HG03354 (cell line): ENCODE data around the gene USP5.

ENCODE experiments used
- ATAC-seq: cut with Tn5 transposase; IDR thresholded peaks from one replicate; pipeline ENCODE4 v1.9.1; 2021; ENCODE audit warnings: mild to moderate bottlenecking; ENCODE audit not compliant: unreplicated experiment, poor library complexity, severe bottlenecking

The USP5 gene, protein sequence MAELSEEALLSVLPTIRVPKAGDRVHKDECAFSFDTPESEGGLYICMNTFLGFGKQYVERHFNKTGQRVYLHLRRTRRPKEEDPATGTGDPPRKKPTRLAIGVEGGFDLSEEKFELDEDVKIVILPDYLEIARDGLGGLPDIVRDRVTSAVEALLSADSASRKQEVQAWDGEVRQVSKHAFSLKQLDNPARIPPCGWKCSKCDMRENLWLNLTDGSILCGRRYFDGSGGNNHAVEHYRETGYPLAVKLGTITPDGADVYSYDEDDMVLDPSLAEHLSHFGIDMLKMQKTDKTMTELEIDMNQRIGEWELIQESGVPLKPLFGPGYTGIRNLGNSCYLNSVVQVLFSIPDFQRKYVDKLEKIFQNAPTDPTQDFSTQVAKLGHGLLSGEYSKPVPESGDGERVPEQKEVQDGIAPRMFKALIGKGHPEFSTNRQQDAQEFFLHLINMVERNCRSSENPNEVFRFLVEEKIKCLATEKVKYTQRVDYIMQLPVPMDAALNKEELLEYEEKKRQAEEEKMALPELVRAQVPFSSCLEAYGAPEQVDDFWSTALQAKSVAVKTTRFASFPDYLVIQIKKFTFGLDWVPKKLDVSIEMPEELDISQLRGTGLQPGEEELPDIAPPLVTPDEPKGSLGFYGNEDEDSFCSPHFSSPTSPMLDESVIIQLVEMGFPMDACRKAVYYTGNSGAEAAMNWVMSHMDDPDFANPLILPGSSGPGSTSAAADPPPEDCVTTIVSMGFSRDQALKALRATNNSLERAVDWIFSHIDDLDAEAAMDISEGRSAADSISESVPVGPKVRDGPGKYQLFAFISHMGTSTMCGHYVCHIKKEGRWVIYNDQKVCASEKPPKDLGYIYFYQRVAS

GRCh38 chr12:6851921-6852650 lies at the start of gene USP5:
USP5 (plus strand) TSS chr12:6852150; CDS start chr12:6852180, 30 bp downstream.
- peak; percentile 79 for ATAC-seq

GRCh38 chr12:6807170-6807569 lies 44.8 kb upstream of the USP5 start:
- ATAC-seq = no peak

GRCh38 chr12:6809056-6809455 lies 42.9 kb upstream of the USP5 start:
- no peak for ATAC-seq

DNA sequence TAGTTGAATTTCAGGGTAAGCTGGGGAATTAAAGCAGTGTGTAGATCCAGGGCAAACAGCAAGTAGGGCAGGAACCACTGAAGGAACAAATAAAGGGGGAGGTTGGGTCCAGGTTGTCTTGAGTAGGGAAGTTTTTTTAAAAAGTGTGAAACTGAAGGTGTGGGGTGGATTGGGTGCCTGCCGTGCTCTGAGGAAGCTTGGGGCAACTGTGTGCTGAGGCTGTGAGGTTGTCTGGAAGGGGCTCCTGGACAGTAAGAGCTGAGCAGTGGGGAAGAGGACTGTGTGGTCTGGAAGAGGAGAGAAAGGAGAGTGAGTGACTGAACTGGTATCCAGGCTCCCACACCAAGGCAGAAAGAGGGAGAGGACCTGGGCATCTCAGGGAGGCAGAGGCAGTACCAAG lies 41.2 kb upstream of the USP5 start:
- no peak for ATAC-seq

GRCh38 chr12:6813363-6813762 lies 38.6 kb upstream of the USP5 start:
- no peak for ATAC-seq

- no peak for ATAC-seq
Measured at GRCh38 chr12:6816598-6816997, 35.4 kb upstream of the USP5 start.

DNA sequence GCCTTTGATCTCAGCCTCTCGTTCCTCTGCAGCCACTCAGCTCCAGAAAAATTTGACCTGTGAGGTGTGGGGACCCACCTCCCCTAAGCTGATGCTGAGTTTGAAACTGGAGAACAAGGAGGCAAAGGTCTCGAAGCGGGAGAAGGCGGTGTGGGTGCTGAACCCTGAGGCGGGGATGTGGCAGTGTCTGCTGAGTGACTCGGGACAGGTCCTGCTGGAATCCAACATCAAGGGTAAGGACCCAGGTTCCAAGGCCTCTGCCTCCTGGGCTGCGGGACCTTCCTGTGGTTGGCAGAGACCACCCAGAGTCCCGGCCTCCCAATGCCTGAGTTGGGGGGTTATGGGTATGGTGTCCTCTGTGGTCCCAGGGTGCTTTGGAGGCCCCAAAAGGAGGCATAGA lies 34.9 kb upstream of the USP5 start:
- no peak for ATAC-seq

GRCh38 chr12:6817662-6818157 lies 34.2 kb upstream of the USP5 start:
- no peak for ATAC-seq

GRCh38 chr12:6818222-6818621 lies 33.7 kb upstream of the USP5 start:
- ATAC-seq = no peak

DNA sequence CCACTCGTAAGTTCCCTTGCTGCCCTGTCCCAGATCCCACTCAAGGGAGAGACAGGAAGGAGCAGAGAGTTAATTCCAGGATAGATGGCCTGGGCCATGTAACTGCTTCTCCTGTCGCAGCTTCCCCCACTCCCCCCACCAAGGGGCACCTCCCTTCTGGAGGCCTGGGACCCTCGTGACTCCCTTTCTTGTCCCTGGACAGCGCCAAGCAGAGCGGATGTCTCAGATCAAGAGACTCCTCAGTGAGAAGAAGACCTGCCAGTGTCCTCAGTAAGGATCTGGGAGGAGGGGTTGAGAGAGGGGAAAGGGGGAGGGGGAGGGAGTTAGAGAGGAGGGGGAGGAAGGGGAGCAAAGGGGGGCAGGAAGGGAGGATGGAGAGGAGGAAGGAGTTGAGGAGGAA lies 33.3 kb upstream of the USP5 start:
- no peak for ATAC-seq

GRCh38 chr12:6819106-6820030 lies 32.6 kb upstream of the USP5 start:
- ATAC-seq = no peak

DNA sequence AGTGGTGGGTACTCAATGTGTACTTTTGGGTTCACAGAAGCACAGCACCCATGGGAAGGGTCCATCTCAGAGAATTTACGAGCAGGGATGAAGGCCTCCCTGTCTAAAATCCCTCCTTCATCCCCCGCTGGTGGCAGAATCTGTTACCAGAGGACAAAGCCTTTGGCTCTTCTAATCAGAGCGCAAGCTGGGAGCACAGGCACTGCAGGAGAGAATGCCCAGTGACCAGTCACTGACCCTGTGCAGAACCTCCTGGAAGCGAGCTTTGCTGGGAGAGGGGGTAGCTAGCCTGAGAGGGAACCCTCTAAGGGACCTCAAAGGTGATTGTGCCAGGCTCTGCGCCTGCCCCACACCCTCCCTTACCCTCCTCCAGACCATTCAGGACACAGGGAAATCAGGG lies 31.8 kb upstream of the USP5 start:
- ATAC-seq = no peak

- no peak for ATAC-seq
Measured at GRCh38 chr12:6821591-6822425, 30.1 kb upstream of the USP5 start, which contains the start of gene GPR162. GPR162 (plus strand) TSS chr12:6821821; CDS start chr12:6823899, 2,078 bp downstream.

DNA sequence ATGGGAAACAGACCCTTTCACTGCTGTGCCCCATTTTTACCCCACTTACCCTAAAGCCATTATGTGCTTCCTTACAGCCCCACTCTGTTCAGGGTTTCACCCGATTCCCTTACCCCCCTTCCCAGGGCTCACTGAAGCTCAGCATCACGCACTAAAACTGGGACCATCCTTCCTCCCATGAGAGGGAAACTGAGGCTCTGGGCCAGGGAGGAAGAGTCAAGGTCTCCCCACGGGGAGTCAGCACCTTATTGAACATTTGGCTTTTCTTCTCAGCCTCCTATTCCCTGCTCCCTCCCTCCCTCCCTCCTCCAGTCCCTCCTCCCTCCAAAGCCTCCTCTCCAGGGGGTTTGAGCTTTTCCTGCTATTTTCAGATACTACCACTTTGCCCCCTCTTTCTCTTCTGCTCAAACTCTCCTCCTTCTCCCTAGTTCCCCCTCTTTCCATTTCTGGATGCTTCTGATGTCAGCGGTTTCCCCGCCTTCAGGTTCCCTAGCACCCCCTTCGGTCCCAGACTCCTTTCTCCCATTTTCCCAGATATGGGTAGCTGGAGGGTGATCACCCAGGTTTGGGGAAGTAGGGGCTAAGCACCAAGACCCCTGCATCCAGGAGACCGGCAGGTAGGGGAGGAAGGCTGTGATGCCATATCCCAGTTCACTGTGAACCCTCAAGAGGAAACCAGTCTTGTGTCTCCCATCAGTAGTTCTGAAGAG lies 29.4 kb upstream of the USP5 start:
- ATAC-seq = no peak

GRCh38 chr12:6823182-6824084 lies 28.5 kb upstream of the USP5 start:
- ATAC-seq = no peak

DNA sequence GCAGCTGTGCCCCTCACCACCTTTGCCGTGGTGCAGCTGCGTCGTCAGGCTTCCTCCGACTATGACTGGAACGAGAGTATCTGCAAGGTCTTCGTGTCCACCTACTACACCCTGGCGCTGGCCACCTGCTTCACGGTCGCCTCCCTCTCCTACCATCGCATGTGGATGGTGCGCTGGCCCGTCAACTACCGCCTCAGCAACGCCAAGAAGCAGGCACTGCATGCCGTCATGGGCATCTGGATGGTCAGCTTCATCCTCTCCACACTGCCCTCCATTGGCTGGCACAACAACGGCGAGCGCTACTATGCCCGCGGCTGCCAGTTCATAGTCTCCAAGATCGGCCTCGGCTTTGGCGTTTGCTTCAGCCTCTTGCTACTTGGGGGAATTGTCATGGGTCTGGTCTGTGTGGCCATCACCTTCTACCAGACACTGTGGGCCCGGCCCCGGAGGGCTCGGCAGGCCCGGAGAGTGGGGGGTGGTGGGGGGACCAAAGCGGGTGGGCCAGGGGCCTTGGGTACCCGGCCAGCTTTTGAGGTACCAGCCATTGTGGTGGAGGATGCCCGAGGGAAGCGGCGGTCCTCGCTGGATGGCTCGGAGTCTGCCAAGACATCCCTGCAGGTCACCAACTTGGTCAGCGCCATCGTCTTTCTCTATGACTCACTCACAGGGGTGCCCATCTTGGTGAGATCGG lies 27.7 kb upstream of the USP5 start:
- no peak for ATAC-seq
